ENCODE measurements around the gene NEFH.

- TF ChIP-seq CTCF (IDR thresholded peaks at IDR 0.05) (no peak), POLR2A (IDR thresholded peaks at IDR 0.05) (no peak)
Observed at GRCh38 chr22:29481265-29482000, 1.4 kb downstream of the NEFH start.

Data from lower leg skin (tissue), 3 donors.